NB4 (cell line): ENCODE measurements around the gene ODAD2.
A peak's percentile ranks its signal among the peaks of the same experiment; 100 is the strongest.
"Not testable (repeated sequence)": the region's sequence is repeated elsewhere in the genome, so short reads cannot be mapped to it uniquely, and the experiment has no call there.

Experiments used
- DNase-seq: peaks from one replicate; pipeline ENCODE4 v3.0.0; 2010; ENCODE audit warnings: low read depth
- H3K4me3 ChIP-seq: one replicate; pipeline ENCODE4 v1.5.1; 2011; ENCODE audit warnings: mild to moderate bottlenecking, low read depth, low read length, moderate library complexity
- MAX ChIP-seq: IDR thresholded peaks from 2 replicates; pipeline ENCODE4 v1.6.1; 2011; ENCODE audit warnings: low read depth, low read length
- MYC ChIP-seq: IDR thresholded peaks from 2 replicates; pipeline ENCODE4 v1.6.1; 2011; ENCODE audit warnings: low read depth, low read length
- POLR2A ChIP-seq: IDR thresholded peaks from 2 replicates; pipeline ENCODE4 v1.6.1; 2011; ENCODE audit warnings: mild to moderate bottlenecking; ENCODE audit not compliant: insufficient read length; ENCODE audit errors: extremely low read depth
- TF ChIP-seq, protein P1 (sequence below): IDR thresholded peaks from one replicate; pipeline ENCODE4 v1.5.1; 2012; ENCODE audit warnings: low read depth, low read length

ODAD2 gene

GRCh38 chr10:28001353-28001752 is 2.5 kb upstream of the ODAD2 start:
- no peak for DNase-seq
- no peak overlapping the region for H3K4me3 ChIP-seq
- no peak for TF ChIP-seq POLR2A
- TF ChIP-seq MAX: no peak
- TF ChIP-seq MYC: no peak
- TF ChIP-seq, protein P1, sequence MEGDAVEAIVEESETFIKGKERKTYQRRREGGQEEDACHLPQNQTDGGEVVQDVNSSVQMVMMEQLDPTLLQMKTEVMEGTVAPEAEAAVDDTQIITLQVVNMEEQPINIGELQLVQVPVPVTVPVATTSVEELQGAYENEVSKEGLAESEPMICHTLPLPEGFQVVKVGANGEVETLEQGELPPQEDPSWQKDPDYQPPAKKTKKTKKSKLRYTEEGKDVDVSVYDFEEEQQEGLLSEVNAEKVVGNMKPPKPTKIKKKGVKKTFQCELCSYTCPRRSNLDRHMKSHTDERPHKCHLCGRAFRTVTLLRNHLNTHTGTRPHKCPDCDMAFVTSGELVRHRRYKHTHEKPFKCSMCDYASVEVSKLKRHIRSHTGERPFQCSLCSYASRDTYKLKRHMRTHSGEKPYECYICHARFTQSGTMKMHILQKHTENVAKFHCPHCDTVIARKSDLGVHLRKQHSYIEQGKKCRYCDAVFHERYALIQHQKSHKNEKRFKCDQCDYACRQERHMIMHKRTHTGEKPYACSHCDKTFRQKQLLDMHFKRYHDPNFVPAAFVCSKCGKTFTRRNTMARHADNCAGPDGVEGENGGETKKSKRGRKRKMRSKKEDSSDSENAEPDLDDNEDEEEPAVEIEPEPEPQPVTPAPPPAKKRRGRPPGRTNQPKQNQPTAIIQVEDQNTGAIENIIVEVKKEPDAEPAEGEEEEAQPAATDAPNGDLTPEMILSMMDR: no peak

- TF ChIP-seq, protein P1: no peak
- TF ChIP-seq POLR2A: peak; percentile 15
- TF ChIP-seq MYC: peak; percentile 24; the same call in 1 of the 2 replicates
- peak; percentile 28; the same call in 1 of the 2 replicates for TF ChIP-seq MAX
- peak; percentile 73 for DNase-seq
- H3K4me3 ChIP-seq: peak overlapping the region; percentile 62
Measured at GRCh38 chr10:27998178-27998953, 513 bp downstream of the ODAD2 start.

DNA sequence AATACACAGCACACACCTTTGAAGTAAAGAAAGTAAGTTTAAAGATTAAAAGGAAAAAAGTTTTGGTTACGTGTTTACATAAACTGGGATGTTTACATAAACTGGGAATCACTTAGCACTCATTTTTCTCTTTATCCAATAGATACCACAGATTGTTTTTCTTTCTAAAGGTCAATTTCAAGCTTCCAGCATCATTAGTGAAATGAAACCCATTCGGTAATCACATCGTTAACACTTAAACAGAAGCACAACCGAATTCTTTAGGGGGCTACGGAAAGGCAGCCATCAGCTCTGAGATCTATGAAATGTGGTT is 1.1 kb downstream of the ODAD2 start:
- no peak for DNase-seq
- H3K4me3 ChIP-seq: peak overlapping the region; percentile 62
- TF ChIP-seq MYC (no peak), POLR2A (no peak), MAX (no peak)
- TF ChIP-seq, protein P1: no peak

DNA sequence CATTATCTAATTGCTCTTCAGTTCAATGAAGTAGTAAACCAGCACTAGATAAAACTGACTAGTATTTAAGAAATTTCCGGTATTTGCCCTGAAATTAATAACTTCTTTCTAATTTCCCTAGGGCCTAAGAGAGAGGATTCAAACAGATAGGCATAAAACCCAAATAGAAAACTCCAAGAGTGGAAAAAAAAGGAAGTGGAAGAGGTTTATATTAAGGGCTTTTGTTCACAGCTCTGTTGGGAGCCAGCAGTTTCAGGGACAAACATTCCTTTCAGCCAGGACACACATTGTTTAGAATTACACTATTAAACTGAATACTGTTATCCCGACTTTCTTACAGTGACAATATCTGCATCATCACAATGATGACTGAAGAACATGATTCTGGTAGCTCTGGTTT is 3.6 kb downstream of the ODAD2 start:
- no peak for DNase-seq

DNA sequence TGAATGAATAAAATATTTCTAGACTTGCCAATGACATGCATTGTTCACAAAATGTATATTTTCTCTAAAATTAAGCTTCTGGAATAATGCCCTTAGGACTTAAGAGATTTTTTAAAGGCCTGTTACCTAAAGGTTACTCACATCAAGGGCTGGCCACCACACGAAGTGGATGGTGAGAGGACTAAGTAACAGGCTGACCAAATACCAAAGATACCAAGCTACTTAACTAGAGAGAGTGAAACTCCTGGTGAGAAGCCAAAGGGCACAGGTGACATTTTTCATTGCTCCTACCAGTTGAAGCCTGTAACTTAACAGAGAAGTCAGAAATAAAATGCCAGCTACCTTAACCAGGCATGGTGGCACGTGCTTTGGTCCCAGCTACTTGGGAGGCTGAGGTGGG is 9.5 kb downstream of the ODAD2 start:
- not testable (repeated sequence) for H3K4me3 ChIP-seq, DNase-seq

More for the DNA sequence above, 3.6 kb downstream of the ODAD2 start:
- no peak overlapping the region for H3K4me3 ChIP-seq
- TF ChIP-seq MAX (no peak), POLR2A (no peak), MYC (no peak)
- TF ChIP-seq, protein P1: no peak

DNA sequence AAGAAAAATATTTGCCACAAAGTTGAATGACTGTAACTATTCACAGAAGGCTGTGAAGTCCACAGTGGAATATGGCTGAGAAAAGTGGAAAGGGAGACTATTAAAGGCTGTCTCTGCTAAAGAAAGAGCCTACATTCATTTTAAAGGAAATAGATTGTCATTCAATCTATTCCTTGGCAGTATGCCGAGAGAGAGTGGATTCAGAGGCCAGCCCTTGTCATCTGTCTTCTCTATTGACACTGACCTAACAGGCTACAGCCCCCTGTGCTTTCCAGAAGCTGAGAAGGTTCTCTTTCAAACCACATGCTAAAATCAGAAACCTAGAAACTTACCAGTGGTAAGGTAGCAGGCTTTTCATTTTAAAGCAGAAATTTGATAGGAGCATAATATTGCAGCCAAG is 12.1 kb downstream of the ODAD2 start:
- TF ChIP-seq, protein P1: no peak
- TF ChIP-seq MYC: no peak
- TF ChIP-seq MAX: no peak
- no peak for TF ChIP-seq POLR2A
- no peak for DNase-seq
- H3K4me3 ChIP-seq: no peak overlapping the region
